Activated naive CD4-positive, alpha-beta T cell treated with anti-CD3 and anti-CD28 coated beads for 36 hours (primary cell): ENCODE measurements around the gene SAP30. TPM values are rescaled to one million over a fixed set of nuclear protein-coding genes. Genes with fewer than 3 reads are reported as not detected.

ENCODE experiments used
- CTCF ChIA-PET: fragments of 350-600 bp; sonication (Branson Sonifier 250); formaldehyde crosslinking; loops from one replicate; lab custom pipeline; 2021; ENCODE audit warnings: antibody characterized with exemption; lab: Charles Lee
- DNase-seq: peaks from one replicate; pipeline ENCODE4 v3.0.0-alpha.2; 2020
- H3K27ac Mint-ChIP-seq: one replicate; pipeline ENCODE4 v1.8.0; 2021; ENCODE audit warnings: mild to moderate bottlenecking, mixed read lengths
- H3K27me3 Mint-ChIP-seq: one replicate; pipeline ENCODE4 v1.8.0; 2021; ENCODE audit warnings: low read depth, mixed read lengths
- H3K36me3 Mint-ChIP-seq: one replicate; pipeline ENCODE4 v1.8.0; 2021; ENCODE audit warnings: low read depth, mixed read lengths
- H3K4me1 Mint-ChIP-seq: one replicate; pipeline ENCODE4 v1.8.0; 2021; ENCODE audit warnings: low read depth, mixed read lengths
- H3K4me3 Mint-ChIP-seq: one replicate; pipeline ENCODE4 v1.8.0; 2021; ENCODE audit warnings: mild to moderate bottlenecking, moderate library complexity, mixed read lengths
- H3K9me3 Mint-ChIP-seq: one replicate; pipeline ENCODE4 v1.8.0; 2021; ENCODE audit warnings: mixed read lengths
- intact Hi-C: fragments of 100-400 bp; cut with micrococcal nuclease; formaldehyde crosslinking; loops from one replicate; pipeline ENCODE4 v1.15.1; 2023
- total RNA-seq, 2 experiments: library from RNA; stranded (reverse); gene quantifications; one replicate each; pipeline ENCODE4 v1.2.3, GENCODE V29; 2021

Gene SAP30
- total RNA-seq, 2 experiments from 2014 or later = 9.2 to 9.7 TPM

- H3K27me3 Mint-ChIP-seq = peaks cover 4% of the 10 kb centered on the region
- DNase-seq = no peak
- CTCF ChIA-PET = interaction anchor here (0.6 to 1.3 kb wide), 2 partner anchors 18 to 322 kb away, joined by 3 read pairs; no protein-coding TSS in a partner anchor
- no peaks in the 10 kb centered on the region for H3K9me3 Mint-ChIP-seq
- H3K4me1 Mint-ChIP-seq = no peaks in the 10 kb centered on the region
- intact Hi-C loops = no loop called here
- H3K27ac Mint-ChIP-seq = no peak overlapping the region
- no peak overlapping the region for H3K4me3 Mint-ChIP-seq
- no peaks in the 10 kb centered on the region for H3K36me3 Mint-ChIP-seq
Observed at GRCh38 chr4:173403051-173403450, 32.3 kb downstream of the SAP30 start.

DNA sequence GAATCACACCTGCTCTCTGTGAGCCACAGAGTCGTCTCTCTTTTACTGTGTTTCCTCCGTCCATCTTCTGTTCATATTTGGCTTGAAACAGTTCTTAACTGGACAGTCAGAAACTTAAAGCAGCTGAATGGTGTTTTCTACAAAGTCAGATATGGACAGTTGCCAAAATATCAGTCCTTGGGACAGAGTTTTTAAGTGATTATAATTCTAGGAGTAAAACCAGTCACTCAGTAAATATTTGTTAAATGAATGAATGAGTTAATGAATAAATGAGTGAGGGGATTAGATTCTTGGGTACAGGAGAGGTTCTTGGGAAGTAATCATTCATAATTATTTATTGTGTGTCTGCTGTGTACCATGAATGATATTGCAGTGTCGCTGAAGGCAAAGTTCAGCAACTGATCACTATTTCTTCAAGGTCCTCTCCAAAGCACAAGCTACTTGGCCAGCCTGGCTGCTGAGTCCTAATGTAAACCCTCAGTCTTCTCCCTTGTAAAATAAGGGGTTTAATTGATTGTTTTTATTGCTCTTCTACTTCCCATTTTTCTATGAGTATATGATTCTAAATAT is 33.6 kb downstream of the SAP30 start:
- Mint-ChIP-seq H3K27ac (no peak overlapping the region), H3K4me3 (no peak overlapping the region), H3K4me1 (no peaks in the 10 kb centered on the region), H3K27me3 (peaks cover 3% of the 10 kb centered on the region), H3K9me3 (no peaks in the 10 kb centered on the region), H3K36me3 (no peaks in the 10 kb centered on the region)
- intact Hi-C loops = no loop called here
- DNase-seq = no peak
- CTCF ChIA-PET = no interaction called here

DNA sequence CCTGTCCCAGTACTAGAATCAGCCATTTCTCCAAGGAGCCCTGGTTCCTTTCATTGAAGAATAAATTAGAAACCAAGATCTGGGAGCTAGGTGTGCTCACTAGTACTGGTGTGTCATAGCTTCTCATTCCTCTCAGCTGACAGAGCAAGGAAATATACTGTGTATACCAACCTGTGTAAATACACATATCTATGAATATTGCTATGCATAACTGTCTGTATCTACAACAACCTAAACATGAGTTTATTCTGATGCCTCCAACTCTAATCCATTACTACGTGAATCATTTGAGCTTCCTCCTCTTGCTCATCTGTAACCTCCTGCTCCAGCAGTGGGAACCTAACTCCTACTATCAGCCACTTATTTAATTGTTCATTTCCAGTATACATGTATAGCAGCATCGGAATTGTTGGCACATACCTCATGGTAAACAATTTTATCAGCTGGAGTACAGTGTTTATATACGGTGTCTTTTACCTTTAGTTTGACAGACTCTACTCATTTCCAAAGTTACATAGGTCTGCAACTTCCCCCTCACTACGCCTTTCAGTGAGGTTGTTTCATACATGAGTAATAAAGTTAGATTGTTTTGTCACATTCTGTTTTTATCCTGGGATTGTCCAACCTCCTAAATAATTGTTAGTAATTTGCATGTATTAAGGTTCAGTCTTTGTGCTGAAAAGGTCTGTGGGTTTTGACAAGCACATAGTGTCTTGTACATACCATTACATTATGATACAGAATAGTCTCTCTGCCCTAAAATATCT is 35.3 kb downstream of the SAP30 start:
- DNase-seq = no peak
- no peaks in the 10 kb centered on the region for H3K4me1 Mint-ChIP-seq
- CTCF ChIA-PET = interaction anchor here (0.9 kb wide), 1 partner anchor 105 kb away, joined by 3 read pairs; no protein-coding TSS in a partner anchor
- H3K27me3 Mint-ChIP-seq = peaks cover 3% of the 10 kb centered on the region
- no peak overlapping the region for H3K4me3 Mint-ChIP-seq
- H3K9me3 Mint-ChIP-seq = no peaks in the 10 kb centered on the region
- H3K27ac Mint-ChIP-seq = no peak overlapping the region
- intact Hi-C loops = no loop called here
- H3K36me3 Mint-ChIP-seq = no peaks in the 10 kb centered on the region

DNA sequence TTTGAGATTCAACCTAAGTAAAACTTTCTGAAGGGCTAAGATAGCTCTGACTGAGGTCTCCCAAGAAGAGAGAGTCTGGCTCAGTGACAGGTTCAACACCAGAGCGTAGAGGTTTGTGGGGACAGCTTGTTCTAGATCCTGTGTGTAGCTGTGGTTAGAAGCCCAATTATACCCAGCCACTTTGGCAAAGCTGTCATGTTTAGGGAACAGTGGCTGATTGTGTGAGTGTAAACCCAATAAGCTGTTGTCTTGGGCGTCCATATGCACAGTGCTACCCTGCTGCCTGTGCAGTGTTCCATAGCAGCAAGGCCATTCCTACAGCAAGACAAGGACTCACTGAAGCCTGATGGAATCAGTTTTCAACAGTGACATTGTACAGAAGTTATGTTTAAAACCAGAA is 39.3 kb downstream of the SAP30 start:
- peaks cover 7% of the 10 kb centered on the region for H3K27me3 Mint-ChIP-seq
- H3K9me3 Mint-ChIP-seq = no peaks in the 10 kb centered on the region
- H3K36me3 Mint-ChIP-seq = no peaks in the 10 kb centered on the region
- H3K27ac Mint-ChIP-seq = no peak overlapping the region
- no peak for DNase-seq
- H3K4me1 Mint-ChIP-seq = no peaks in the 10 kb centered on the region
- intact Hi-C loops = no loop called here
- no peak overlapping the region for H3K4me3 Mint-ChIP-seq
- CTCF ChIA-PET = interaction anchor here (3.7 kb wide), 1 partner anchor 11 kb away, joined by 13 read pairs; no protein-coding TSS in a partner anchor

GRCh38 chr4:173411106-173411693 is 40.4 kb downstream of the SAP30 start:
- Mint-ChIP-seq H3K27ac (no peak overlapping the region), H3K4me1 (no peaks in the 10 kb centered on the region), H3K4me3 (no peak overlapping the region), H3K9me3 (no peaks in the 10 kb centered on the region), H3K27me3 (peaks cover 4% of the 10 kb centered on the region), H3K36me3 (no peaks in the 10 kb centered on the region)
- CTCF ChIA-PET = interaction anchor here (1.3 to 11.9 kb wide), 5 partner anchors 9 to 397 kb away, joined by 3 to 105 read pairs (median 4); no protein-coding TSS in a partner anchor
- DNase-seq = no peak
- intact Hi-C loops = no loop called here

DNA sequence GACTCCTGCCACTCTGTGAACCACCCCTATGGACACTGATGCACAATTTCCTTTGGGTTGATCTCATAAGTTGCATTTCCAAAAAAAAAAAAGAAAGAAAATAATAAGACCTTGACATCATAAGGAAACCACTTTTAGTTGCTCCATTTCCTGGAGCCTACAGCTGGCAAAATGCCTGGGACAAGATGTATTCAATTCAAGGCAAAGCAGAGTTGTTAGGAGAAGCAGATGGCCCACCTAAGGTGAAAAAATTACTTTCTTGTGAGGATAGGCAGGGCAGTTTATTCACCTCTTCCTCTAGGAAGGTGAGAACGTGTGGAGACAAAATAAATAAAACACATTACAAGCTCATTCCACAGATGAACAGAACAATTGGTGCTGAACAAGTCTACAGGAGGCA is 42.3 kb downstream of the SAP30 start:
- Mint-ChIP-seq H3K4me3 (no peak overlapping the region), H3K4me1 (no peaks in the 10 kb centered on the region), H3K36me3 (no peaks in the 10 kb centered on the region), H3K9me3 (no peaks in the 10 kb centered on the region), H3K27me3 (peaks cover 4% of the 10 kb centered on the region), H3K27ac (no peak overlapping the region)
- no peak for DNase-seq
- CTCF ChIA-PET = interaction anchor here (0.6 to 11.9 kb wide), 8 partner anchors 8 to 400 kb away, joined by 3 to 105 read pairs (median 4); no protein-coding TSS in a partner anchor
- intact Hi-C loops = no loop called here

DNA sequence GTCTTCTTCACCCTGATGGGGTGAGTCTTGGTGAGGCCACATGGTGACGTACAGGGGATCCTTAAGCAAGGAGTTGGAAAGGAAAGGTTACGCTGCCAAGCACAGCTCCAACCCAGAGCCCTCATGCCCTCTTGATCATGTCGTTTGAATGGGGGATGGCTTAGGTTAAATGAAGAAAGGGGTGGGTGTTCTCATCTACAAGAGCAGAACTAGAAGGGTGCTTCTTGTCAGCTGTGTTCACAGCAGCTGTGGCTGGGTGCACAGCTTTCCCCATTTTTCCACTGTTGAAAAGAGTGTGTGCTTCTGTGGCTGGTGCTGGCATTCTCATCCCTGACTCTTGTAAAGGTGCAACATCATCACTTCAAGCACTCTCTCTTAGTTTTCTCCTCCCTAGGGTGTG is 43.7 kb downstream of the SAP30 start:
- no peaks in the 10 kb centered on the region for H3K4me1 Mint-ChIP-seq
- no peaks in the 10 kb centered on the region for H3K36me3 Mint-ChIP-seq
- no peak overlapping the region for H3K27ac Mint-ChIP-seq
- CTCF ChIA-PET = interaction anchor here (1.3 to 11.9 kb wide), 3 partner anchors 95 to 401 kb away, joined by 3 to 105 read pairs (median 14); no protein-coding TSS in a partner anchor
- no peak for DNase-seq
- H3K27me3 Mint-ChIP-seq = peaks cover 6% of the 10 kb centered on the region
- no peaks in the 10 kb centered on the region for H3K9me3 Mint-ChIP-seq
- H3K4me3 Mint-ChIP-seq = no peak overlapping the region
- intact Hi-C loops = no loop called here

DNA sequence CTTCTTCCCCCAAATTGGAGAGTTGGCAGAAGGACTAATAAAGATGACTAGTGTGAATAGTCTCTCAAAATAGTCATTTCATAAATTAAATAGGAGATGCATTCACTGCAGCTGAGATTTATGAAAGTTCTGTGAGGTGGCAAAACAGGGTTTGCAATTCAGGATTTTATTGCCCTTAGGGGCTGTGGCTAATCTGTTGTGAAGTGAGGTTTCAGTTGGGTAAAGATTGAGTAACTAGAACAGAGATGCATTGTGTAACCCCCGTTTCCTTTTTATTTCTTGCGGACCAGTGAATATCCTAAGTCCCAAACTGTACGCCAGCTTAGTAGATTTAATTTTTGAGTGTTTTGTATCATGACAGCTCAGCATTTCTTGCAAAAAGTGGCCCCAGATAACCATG is 44.3 kb downstream of the SAP30 start:
- Mint-ChIP-seq H3K9me3 (no peaks in the 10 kb centered on the region), H3K4me1 (no peaks in the 10 kb centered on the region), H3K36me3 (no peaks in the 10 kb centered on the region), H3K4me3 (no peak overlapping the region), H3K27ac (no peak overlapping the region), H3K27me3 (peaks cover 6% of the 10 kb centered on the region)
- DNase-seq = no peak
- intact Hi-C loops = loop anchor here (5.0 kb wide), 1 partner anchor 388 kb away; no protein-coding TSS in a partner anchor
- CTCF ChIA-PET = interaction anchor here (0.9 to 11.9 kb wide), 5 partner anchors 96 to 402 kb away, joined by 3 to 105 read pairs (median 3); no protein-coding TSS in a partner anchor

GRCh38 chr4:173415885-173416653 is 45.3 kb downstream of the SAP30 start:
- H3K36me3 Mint-ChIP-seq = no peaks in the 10 kb centered on the region
- H3K27me3 Mint-ChIP-seq = peaks cover 6% of the 10 kb centered on the region
- no peak overlapping the region for H3K27ac Mint-ChIP-seq
- H3K9me3 Mint-ChIP-seq = no peaks in the 10 kb centered on the region
- H3K4me3 Mint-ChIP-seq = no peak overlapping the region
- peaks cover 3% of the 10 kb centered on the region for H3K4me1 Mint-ChIP-seq
- intact Hi-C loops = loop anchor here (2.0 to 5.0 kb wide), 2 partner anchors 45 to 389 kb away; partner anchors contain the start of gene SAP30
- CTCF ChIA-PET = interaction anchor here (0.6 to 11.9 kb wide), 9 partner anchors 9 to 403 kb away, joined by 3 to 105 read pairs (median 3); no protein-coding TSS in a partner anchor
- no peak for DNase-seq

GRCh38 chr4:173417833-173418232 is 47.1 kb downstream of the SAP30 start:
- CTCF ChIA-PET = interaction anchor here (0.7 to 11.9 kb wide), 12 partner anchors 19 to 404 kb away, joined by 3 to 105 read pairs (median 4); partner anchors contain the start of gene SCRG1
- Mint-ChIP-seq H3K4me1 (peaks cover 3% of the 10 kb centered on the region), H3K27ac (no peak overlapping the region), H3K9me3 (no peaks in the 10 kb centered on the region), H3K36me3 (no peaks in the 10 kb centered on the region), H3K4me3 (no peak overlapping the region), H3K27me3 (peaks cover 5% of the 10 kb centered on the region)
- no peak for DNase-seq
- intact Hi-C loops = loop anchor here (1.0 to 5.0 kb wide), 5 partner anchors 47 to 405 kb away; partner anchors contain the start of gene SAP30

- CTCF ChIA-PET = interaction anchor here (1.0 to 11.9 kb wide), 8 partner anchors 25 to 405 kb away, joined by 3 to 105 read pairs (median 4); no protein-coding TSS in a partner anchor
- no peaks in the 10 kb centered on the region for H3K36me3 Mint-ChIP-seq
- H3K27me3 Mint-ChIP-seq = peaks cover 3% of the 10 kb centered on the region
- H3K4me1 Mint-ChIP-seq = peaks cover 3% of the 10 kb centered on the region
- no peak for DNase-seq
- H3K27ac Mint-ChIP-seq = no peak overlapping the region
- intact Hi-C loops = loop anchor here (5.0 kb wide), 1 partner anchor 391 kb away; no protein-coding TSS in a partner anchor
- H3K9me3 Mint-ChIP-seq = no peaks in the 10 kb centered on the region
- no peak overlapping the region for H3K4me3 Mint-ChIP-seq
Observed at GRCh38 chr4:173418639-173419038, 47.9 kb downstream of the SAP30 start.
